Left ventricle myocardium inferior (tissue), 1 donor: ENCODE data around the gene NIPA2. TPM values are rescaled to one million over a fixed set of nuclear protein-coding genes. Genes with fewer than 3 reads are reported as not detected.

Experiments used
- DNase-seq: peaks from one replicate; pipeline ENCODE4 v3.0.0-alpha.2; 2020
- H3K27ac ChIP-seq: fragments of 200-600 bp; replicated peaks from 2 replicates; pipeline ENCODE4 v1.8.0; 2021
- H3K27me3 ChIP-seq: fragments of 200-600 bp; 2 replicates; pipeline ENCODE4 v1.8.0; 2021; ENCODE audit warnings: low read depth
- H3K36me3 ChIP-seq: fragments of 200-600 bp; 2 replicates; pipeline ENCODE4 v1.8.0; 2021
- H3K4me1 ChIP-seq: fragments of 200-600 bp; 2 replicates; pipeline ENCODE4 v1.8.0; 2021
- H3K4me3 ChIP-seq: fragments of 200-600 bp; 2 replicates; pipeline ENCODE4 v1.8.0; 2021; ENCODE audit warnings: mild to moderate bottlenecking, moderate library complexity
- H3K9me3 ChIP-seq: fragments of 200-600 bp; replicated peaks from 2 replicates; pipeline ENCODE4 v1.8.0; 2021
- intact Hi-C: fragments of 100-400 bp; cut with micrococcal nuclease; formaldehyde crosslinking; loops from one replicate; pipeline ENCODE4 v1.11.0; 2022
- total RNA-seq: library from RNA; stranded (reverse); fragmentation: NEBNext Ultra II Directional; extraction: Animal tissue kit (Norgen Biotek cat#: 25700); gene quantifications from one replicate; pipeline ENCODE4 v1.2.1, GENCODE V29; 2021
- TF ChIP-seq, protein P1 (sequence below): fragments of 200-600 bp; IDR thresholded peaks from 2 replicates; pipeline ENCODE4 v1.8.0; 2021; ENCODE audit warnings: antibody characterized with exemption, mild to moderate bottlenecking, borderline replicate concordance
- donor health status: DM: no; HTN: yes; CAD: no; lungs with severe emphysema.

Gene NIPA2
- total RNA-seq, 1 donor from 2014 or later = 21.4 TPM

GRCh38 chr15:22911306-22911705 is 72.8 kb downstream of the NIPA2 start:
- Histone ChIP-seq H3K27me3 (no peaks in the 10 kb centered on the region), H3K4me1 (no peaks in the 10 kb centered on the region), H3K27ac (no peak overlapping the region), H3K9me3 (no peaks in the 10 kb centered on the region), H3K4me3 (no peak overlapping the region), H3K36me3 (peaks cover 99% of the 10 kb centered on the region)
- DNase-seq = no peak
- TF ChIP-seq, protein P1, sequence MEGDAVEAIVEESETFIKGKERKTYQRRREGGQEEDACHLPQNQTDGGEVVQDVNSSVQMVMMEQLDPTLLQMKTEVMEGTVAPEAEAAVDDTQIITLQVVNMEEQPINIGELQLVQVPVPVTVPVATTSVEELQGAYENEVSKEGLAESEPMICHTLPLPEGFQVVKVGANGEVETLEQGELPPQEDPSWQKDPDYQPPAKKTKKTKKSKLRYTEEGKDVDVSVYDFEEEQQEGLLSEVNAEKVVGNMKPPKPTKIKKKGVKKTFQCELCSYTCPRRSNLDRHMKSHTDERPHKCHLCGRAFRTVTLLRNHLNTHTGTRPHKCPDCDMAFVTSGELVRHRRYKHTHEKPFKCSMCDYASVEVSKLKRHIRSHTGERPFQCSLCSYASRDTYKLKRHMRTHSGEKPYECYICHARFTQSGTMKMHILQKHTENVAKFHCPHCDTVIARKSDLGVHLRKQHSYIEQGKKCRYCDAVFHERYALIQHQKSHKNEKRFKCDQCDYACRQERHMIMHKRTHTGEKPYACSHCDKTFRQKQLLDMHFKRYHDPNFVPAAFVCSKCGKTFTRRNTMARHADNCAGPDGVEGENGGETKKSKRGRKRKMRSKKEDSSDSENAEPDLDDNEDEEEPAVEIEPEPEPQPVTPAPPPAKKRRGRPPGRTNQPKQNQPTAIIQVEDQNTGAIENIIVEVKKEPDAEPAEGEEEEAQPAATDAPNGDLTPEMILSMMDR = no peak
- intact Hi-C loops = no loop called here

DNA sequence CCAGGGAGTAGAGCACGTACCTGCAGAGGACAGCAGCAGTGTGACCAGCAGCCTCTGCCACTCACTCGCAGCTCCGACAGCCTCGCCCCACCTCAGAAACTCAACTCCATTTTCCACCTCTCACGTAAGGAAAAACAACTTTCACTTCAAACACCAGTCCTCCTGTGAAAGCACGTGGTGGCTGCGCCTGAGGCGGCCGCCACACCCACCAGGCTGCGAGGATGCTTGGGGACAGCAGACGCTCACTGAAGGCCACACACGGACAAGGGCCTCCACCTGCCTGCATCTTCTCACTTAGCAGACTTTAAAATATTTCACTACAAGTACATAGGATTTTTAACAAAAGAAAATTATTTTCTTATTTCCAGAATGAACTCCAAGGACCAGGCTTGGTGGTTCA is 73.8 kb downstream of the NIPA2 start:
- DNase-seq = no peak
- H3K4me1 ChIP-seq = no peaks in the 10 kb centered on the region
- H3K36me3 ChIP-seq = peaks cover 100% of the 10 kb centered on the region
- intact Hi-C loops = no loop called here
- H3K9me3 ChIP-seq = no peaks in the 10 kb centered on the region
- TF ChIP-seq, protein P1 = no peak
- no peak overlapping the region for H3K27ac ChIP-seq
- H3K27me3 ChIP-seq = no peaks in the 10 kb centered on the region
- H3K4me3 ChIP-seq = no peak overlapping the region

DNA sequence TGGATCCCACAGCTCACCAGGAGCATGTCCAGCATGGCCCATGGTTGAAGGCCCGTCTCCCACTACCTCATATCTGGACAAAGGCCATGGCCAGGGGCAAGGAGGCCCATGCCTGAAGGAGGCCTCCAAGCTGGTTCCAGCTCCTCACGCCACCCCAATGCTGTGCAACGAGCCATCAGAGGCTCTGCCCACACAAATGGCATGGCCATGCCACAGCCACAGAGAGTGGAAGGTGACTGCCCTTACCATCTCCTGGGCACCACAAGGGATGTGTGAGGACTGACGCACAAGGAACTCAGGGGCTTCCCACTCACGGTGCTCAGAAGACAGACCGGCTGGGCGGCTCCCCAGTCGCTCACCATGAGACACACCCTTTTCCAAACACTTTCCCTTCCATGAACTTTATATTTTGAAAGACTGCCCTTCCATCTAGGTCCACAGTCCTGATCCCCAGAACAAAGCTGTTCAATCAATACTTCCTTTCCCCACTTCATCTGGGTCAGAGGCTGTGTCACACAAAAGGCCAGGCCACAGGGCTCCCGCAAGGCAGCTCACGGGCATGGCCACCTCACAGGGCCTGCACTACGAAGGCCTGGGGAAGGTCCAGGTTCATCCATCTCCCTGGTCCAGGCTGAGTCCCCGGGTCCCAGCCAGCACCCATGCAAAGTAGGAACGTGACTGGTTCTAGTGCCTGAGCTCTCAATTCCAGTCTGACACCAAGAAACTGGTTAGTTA is 75.3 kb downstream of the NIPA2 start:
- H3K36me3 ChIP-seq = peaks cover 100% of the 10 kb centered on the region
- H3K4me3 ChIP-seq = no peak overlapping the region
- no peak for DNase-seq
- TF ChIP-seq, protein P1 = no peak
- no peaks in the 10 kb centered on the region for H3K4me1 ChIP-seq
- no peaks in the 10 kb centered on the region for H3K27me3 ChIP-seq
- no peaks in the 10 kb centered on the region for H3K9me3 ChIP-seq
- no peak overlapping the region for H3K27ac ChIP-seq
- intact Hi-C loops = no loop called here

DNA sequence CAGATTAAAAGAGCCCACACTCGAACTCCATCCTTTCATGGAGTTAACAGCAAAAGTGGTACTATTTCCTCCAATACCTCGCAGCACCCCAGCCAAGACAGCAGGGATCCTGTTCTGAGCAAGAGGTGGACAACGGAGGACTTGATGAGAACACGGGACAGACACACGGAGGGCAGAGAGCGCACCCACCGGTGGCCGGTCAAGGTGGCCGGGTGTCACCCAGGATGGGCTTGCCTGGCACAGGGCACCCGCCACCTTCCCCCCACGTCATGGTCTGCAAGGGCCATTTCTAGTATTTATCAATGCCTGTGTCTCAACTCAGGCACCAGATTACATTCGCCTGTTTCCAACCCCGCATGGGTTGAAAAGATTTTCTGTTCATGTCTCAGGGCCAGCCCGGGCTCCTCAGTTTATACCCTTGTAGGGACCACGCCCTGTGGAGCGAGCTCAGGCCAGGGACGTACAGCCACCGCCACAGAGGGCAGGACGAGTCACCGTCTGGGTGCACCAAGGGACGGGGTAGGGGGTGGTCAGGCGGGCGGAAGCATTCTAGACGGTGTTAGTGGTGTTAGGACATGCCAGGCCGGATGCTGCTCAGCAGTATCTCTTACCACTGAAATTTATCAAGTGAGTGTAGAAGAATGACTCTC is 77.5 kb downstream of the NIPA2 start:
- Histone ChIP-seq H3K27me3 (no peaks in the 10 kb centered on the region), H3K27ac (no peak overlapping the region), H3K36me3 (peaks cover 98% of the 10 kb centered on the region), H3K4me1 (no peaks in the 10 kb centered on the region), H3K4me3 (no peak overlapping the region), H3K9me3 (no peaks in the 10 kb centered on the region)
- TF ChIP-seq, protein P1 = no peak
- intact Hi-C loops = no loop called here
- no peak for DNase-seq

GRCh38 chr15:22916606-22917350 is 78.3 kb downstream of the NIPA2 start:
- intact Hi-C loops = no loop called here

More at GRCh38 chr15:22916606-22917350, 78.3 kb downstream of the NIPA2 start:
- no peak overlapping the region for H3K27ac ChIP-seq
- no peak for DNase-seq
- H3K27me3 ChIP-seq = no peaks in the 10 kb centered on the region
- no peaks in the 10 kb centered on the region for H3K9me3 ChIP-seq
- H3K4me3 ChIP-seq = no peak overlapping the region
- peaks cover 91% of the 10 kb centered on the region for H3K36me3 ChIP-seq
- TF ChIP-seq, protein P1 = no peak
- H3K4me1 ChIP-seq = no peaks in the 10 kb centered on the region
